Measurements from ENCODE around the gene CNTNAP5. TPM values are rescaled to one million over a fixed set of nuclear protein-coding genes. Genes with fewer than 3 reads are reported as not detected.
A peak's percentile ranks its signal among the peaks of the same experiment; 100 is the strongest.

Gene CNTNAP5
- total and polyA plus RNA-seq, 2 of the 4 experiments (the other 2 are of a cell fraction), result not detected

GRCh38 chr2:124877141-124877577, 852.1 kb downstream of the CNTNAP5 start:
- H3K9ac ChIP-seq (ENCODE audit: low read depth, low read length), result no peak overlapping the region
- WGBS, 2 experiments (ENCODE audit: extremely low coverage in 2 of 2, insufficient read length in 1 of 2), result no CpG with 5 or more reads among the region's 4 CpGs
- CTCF ChIA-PET, result no interaction called here
- no peaks in the 10 kb centered on the region for H3K36me3 ChIP-seq (ENCODE audit: control insufficient read depth, insufficient read depth, low read length)
- no peak overlapping the region for H2AFZ ChIP-seq (replicated peaks; ENCODE audit: low read length, poor library complexity)
- peak; percentile 4; the same call in 1 of the 2 replicates for TF ChIP-seq CEBPB (IDR thresholded peaks at IDR 0.05; ENCODE audit: low read depth, low read length)
- TF ChIP-seq MAFK (IDR thresholded peaks at IDR 0.05; ENCODE audit: low read depth, low read length), result no peak
- TF ChIP-seq USF2 (IDR thresholded peaks at IDR 0.05; ENCODE audit: low read depth, low read length), result peak; percentile 49; the same call in 1 of the 2 replicates
- DNase-seq (peak; percentile 81), ATAC-seq (ENCODE audit: low read depth) (peak; percentile 96)
- H3K4ac ChIP-seq (ENCODE audit: low read depth, low read length), result no peak overlapping the region
- no peak overlapping the region for H3K4me3 ChIP-seq (ENCODE audit: insufficient read depth, low read depth, low read length)
- no peak overlapping the region for H3K14ac ChIP-seq (replicated peaks; ENCODE audit: low read depth, low read length)
- H3K79me1 ChIP-seq (ENCODE audit: low read depth in 1 of 2, low read length in 2 of 2), result no peaks in the 10 kb centered on the region
- intact Hi-C loops (cut with micrococcal nuclease) (loop anchor here (1.0 kb wide), 1 partner anchor 11 kb away; no protein-coding TSS in a partner anchor), dilution Hi-C loops (cut with HindIII; ENCODE audit: low sequenced_read_pairs, unreplicated experiment) (no loop called here), in situ Hi-C loops (cut with MboI; ENCODE audit: low sequenced_read_pairs) (no loop called here)
- POLR2A ChIA-PET (ENCODE audit: unreplicated experiment), result no interaction called here
- H2BK20ac ChIP-seq (ENCODE audit: low read depth, low read length), result no peak overlapping the region
- H3K23ac ChIP-seq (ENCODE audit: low read depth, low read length), result no peak overlapping the region
- H3K4me2 ChIP-seq (ENCODE audit: low read depth, low read length), result peak overlapping the region; percentile 19; the same call in 1 of the 2 replicates
- no peak overlapping the region for H3K56ac ChIP-seq (ENCODE audit: extremely low read depth, insufficient read depth, low read length)
- no peak overlapping the region for H4K5ac ChIP-seq (ENCODE audit: low read depth, low read length)
- H3K27me3 ChIP-seq (ENCODE audit: control insufficient read depth, insufficient read depth, low read length), result no peaks in the 10 kb centered on the region
- H3K9me1 ChIP-seq (ENCODE audit: insufficient read depth, low read length), result no peaks in the 10 kb centered on the region
- BruUV-seq (replicated peaks), result no TSS peak
- no peak overlapping the region for H2BK15ac ChIP-seq (ENCODE audit: low read depth, low read length)
- no peak overlapping the region for H2AK9ac ChIP-seq (replicated peaks; ENCODE audit: low read depth, low read length, poor library complexity)
- no peak overlapping the region for H3K18ac ChIP-seq (ENCODE audit: low read depth, low read length)
- no peaks in the 10 kb centered on the region for H3K4me1 ChIP-seq (ENCODE audit: control insufficient read depth, insufficient read depth, low read length)
- no peaks in the 10 kb centered on the region for H4K20me1 ChIP-seq (ENCODE audit: insufficient read depth, low read length)
- no peak overlapping the region for H2AK5ac ChIP-seq (ENCODE audit: low read depth, low read length)
- no peak overlapping the region for H4K8ac ChIP-seq (ENCODE audit: low read depth in 2 of 2, low read length in 2 of 2)
- H2BK120ac ChIP-seq (ENCODE audit: low read depth, low read length), result no peak overlapping the region
- H2BK5ac ChIP-seq (ENCODE audit: low read depth, low read length, poor library complexity, severe bottlenecking), result no peak overlapping the region
- H4K91ac ChIP-seq (ENCODE audit: insufficient read depth, low read depth, low read length), result no peak overlapping the region
- no peak overlapping the region for H3K27ac ChIP-seq (ENCODE audit: insufficient read depth, low read length)
- H3K9me3 ChIP-seq (ENCODE audit: control insufficient read depth, insufficient read depth, low read length), result no peaks in the 10 kb centered on the region

Data from IMR-90 (cell line).